Activated CD4-positive, alpha-beta T cell treated with anti-CD3 and anti-CD28 coated beads for 36 hours (primary cell): ENCODE results near the gene DPY19L2. TPM values are rescaled to one million over a fixed set of nuclear protein-coding genes. Genes with fewer than 3 reads are reported as not detected.
"Not testable (repeated sequence)": the region's sequence is repeated elsewhere in the genome, so short reads cannot be mapped to it uniquely, and the experiment has no call there.

ENCODE experiments used
- ATAC-seq: fragments of 200-7000 bp; cut with Tn5 transposase; one replicate; pipeline ENCODE4 v1.10.0; 2021; ENCODE audit warnings: mild to moderate bottlenecking, moderate library complexity
- CTCF ChIA-PET: fragments of 350-600 bp; sonication (Branson Sonifier 250); formaldehyde crosslinking; loops from one replicate; lab custom pipeline; 2021; ENCODE audit warnings: antibody characterized with exemption; lab: Charles Lee
- POLR2A ChIA-PET: fragments of 350-600 bp; sonication (Branson Sonifier 250); formaldehyde crosslinking; loops from one replicate; lab custom pipeline; 2021; ENCODE audit warnings: antibody characterized with exemption, inconsistent platforms; lab: Charles Lee
- DNase-seq: peaks from one replicate; pipeline ENCODE4 v3.0.0-alpha.2; 2020
- H3K27ac Mint-ChIP-seq: one replicate; pipeline ENCODE4 v1.8.0; 2021; ENCODE audit warnings: mixed read lengths
- H3K27me3 Mint-ChIP-seq: one replicate; pipeline ENCODE4 v1.8.0; 2021; ENCODE audit warnings: mixed read lengths
- H3K36me3 Mint-ChIP-seq: one replicate; pipeline ENCODE4 v1.8.0; 2021; ENCODE audit warnings: low read depth, mixed read lengths
- H3K4me1 Mint-ChIP-seq: one replicate; pipeline ENCODE4 v1.8.0; 2021; ENCODE audit warnings: mixed read lengths
- H3K4me3 Mint-ChIP-seq: one replicate; pipeline ENCODE4 v1.8.0; 2021; ENCODE audit warnings: mild to moderate bottlenecking, moderate library complexity, mixed read lengths
- H3K9me3 Mint-ChIP-seq: one replicate; pipeline ENCODE4 v1.8.0; 2021; ENCODE audit warnings: low read depth, mixed read lengths
- intact Hi-C, 2 experiments: fragments of 100-400 bp; cut with DNase I in 1 of 2; cut with micrococcal nuclease in 1 of 2; formaldehyde crosslinking; loops; one replicate each; pipeline versions ENCODE4 v1.14.2 to v1.15.1; 2022 to 2024; cut with DNase I, micrococcal nuclease
- total RNA-seq, 2 experiments: library from RNA; stranded (reverse); gene quantifications; one replicate each; pipeline ENCODE4 v1.2.3, GENCODE V29; 2021

DPY19L2 gene
- total RNA-seq, 2 experiments from 2014 or later, result 0.21 to 0.70 TPM

GRCh38 chr12:63656407-63656806 is 11.9 kb downstream of the DPY19L2 start:
- POLR2A ChIA-PET, H3K9me3 Mint-ChIP-seq, DNase-seq, H3K4me1 Mint-ChIP-seq, ATAC-seq, H3K27ac Mint-ChIP-seq, H3K4me3 Mint-ChIP-seq, intact Hi-C loops, CTCF ChIA-PET, H3K36me3 Mint-ChIP-seq: not testable (repeated sequence)
- H3K27me3 Mint-ChIP-seq, result peaks cover 13% of the 10 kb centered on the region

- intact Hi-C loops, H3K27ac Mint-ChIP-seq, H3K9me3 Mint-ChIP-seq, H3K36me3 Mint-ChIP-seq, H3K4me1 Mint-ChIP-seq, H3K4me3 Mint-ChIP-seq, DNase-seq, POLR2A ChIA-PET, ATAC-seq, CTCF ChIA-PET: not testable (repeated sequence)
- peaks cover 13% of the 10 kb centered on the region for H3K27me3 Mint-ChIP-seq
These were observed 12.6 kb downstream of the DPY19L2 start for GRCh38 chr12:63655543-63656257.

- H3K27me3 Mint-ChIP-seq, result peaks cover 13% of the 10 kb centered on the region
- CTCF ChIA-PET, POLR2A ChIA-PET, intact Hi-C loops, H3K36me3 Mint-ChIP-seq, ATAC-seq, DNase-seq, H3K27ac Mint-ChIP-seq, H3K4me1 Mint-ChIP-seq, H3K9me3 Mint-ChIP-seq, H3K4me3 Mint-ChIP-seq: not testable (repeated sequence)
These were observed 13.8 kb downstream of the DPY19L2 start for GRCh38 chr12:63654481-63654880.

- H3K36me3 Mint-ChIP-seq, H3K4me1 Mint-ChIP-seq, H3K27me3 Mint-ChIP-seq, CTCF ChIA-PET, intact Hi-C loops, H3K27ac Mint-ChIP-seq, DNase-seq, H3K4me3 Mint-ChIP-seq, POLR2A ChIA-PET, ATAC-seq, H3K9me3 Mint-ChIP-seq: not testable (repeated sequence)
These were observed 18.8 kb downstream of the DPY19L2 start for GRCh38 chr12:63649517-63649916.

- H3K27me3 Mint-ChIP-seq, DNase-seq, CTCF ChIA-PET, H3K36me3 Mint-ChIP-seq, intact Hi-C loops, H3K27ac Mint-ChIP-seq, H3K9me3 Mint-ChIP-seq, POLR2A ChIA-PET, H3K4me3 Mint-ChIP-seq, ATAC-seq, H3K4me1 Mint-ChIP-seq: not testable (repeated sequence)
These were observed 24.7 kb downstream of the DPY19L2 start for GRCh38 chr12:63643381-63644140.

GRCh38 chr12:63624258-63624657 is 44.0 kb downstream of the DPY19L2 start:
- H3K36me3 Mint-ChIP-seq, intact Hi-C loops, H3K27me3 Mint-ChIP-seq, H3K4me3 Mint-ChIP-seq, H3K27ac Mint-ChIP-seq, H3K4me1 Mint-ChIP-seq, H3K9me3 Mint-ChIP-seq, CTCF ChIA-PET, ATAC-seq, POLR2A ChIA-PET, DNase-seq: not testable (repeated sequence)

- CTCF ChIA-PET, H3K36me3 Mint-ChIP-seq, H3K27ac Mint-ChIP-seq, H3K27me3 Mint-ChIP-seq, intact Hi-C loops, H3K4me1 Mint-ChIP-seq, ATAC-seq, H3K9me3 Mint-ChIP-seq, POLR2A ChIA-PET, H3K4me3 Mint-ChIP-seq, DNase-seq: not testable (repeated sequence)
These were observed 52.7 kb downstream of the DPY19L2 start for GRCh38 chr12:63615544-63615943.

- CTCF ChIA-PET, H3K27me3 Mint-ChIP-seq, H3K36me3 Mint-ChIP-seq, DNase-seq, H3K27ac Mint-ChIP-seq, ATAC-seq, POLR2A ChIA-PET, H3K4me3 Mint-ChIP-seq, H3K4me1 Mint-ChIP-seq, H3K9me3 Mint-ChIP-seq, intact Hi-C loops: not testable (repeated sequence)
These were observed 57.0 kb downstream of the DPY19L2 start for GRCh38 chr12:63611285-63611684.

GRCh38 chr12:63609281-63609680 is 59.0 kb downstream of the DPY19L2 start:
- H3K36me3 Mint-ChIP-seq, H3K27me3 Mint-ChIP-seq, POLR2A ChIA-PET, H3K4me1 Mint-ChIP-seq, H3K9me3 Mint-ChIP-seq, H3K4me3 Mint-ChIP-seq, H3K27ac Mint-ChIP-seq, intact Hi-C loops, CTCF ChIA-PET, DNase-seq, ATAC-seq: not testable (repeated sequence)

- CTCF ChIA-PET, ATAC-seq, intact Hi-C loops, H3K9me3 Mint-ChIP-seq, H3K4me3 Mint-ChIP-seq, H3K4me1 Mint-ChIP-seq, H3K27ac Mint-ChIP-seq, DNase-seq, POLR2A ChIA-PET, H3K27me3 Mint-ChIP-seq, H3K36me3 Mint-ChIP-seq: not testable (repeated sequence)
These were observed 63.3 kb downstream of the DPY19L2 start for GRCh38 chr12:63604985-63605384.

GRCh38 chr12:63594828-63595227 is 73.5 kb downstream of the DPY19L2 start:
- DNase-seq, H3K36me3 Mint-ChIP-seq, intact Hi-C loops, H3K9me3 Mint-ChIP-seq, H3K27ac Mint-ChIP-seq, POLR2A ChIA-PET, H3K27me3 Mint-ChIP-seq, CTCF ChIA-PET, H3K4me3 Mint-ChIP-seq, H3K4me1 Mint-ChIP-seq, ATAC-seq: not testable (repeated sequence)

- POLR2A ChIA-PET, intact Hi-C loops, CTCF ChIA-PET, H3K4me1 Mint-ChIP-seq, H3K4me3 Mint-ChIP-seq, H3K27me3 Mint-ChIP-seq, DNase-seq, ATAC-seq, H3K36me3 Mint-ChIP-seq, H3K27ac Mint-ChIP-seq, H3K9me3 Mint-ChIP-seq: not testable (repeated sequence)
These were observed 83.9 kb downstream of the DPY19L2 start for GRCh38 chr12:63584426-63584825.
